HFF-Myc (cell line): ENCODE results near the gene NMNAT3.

Experiments
- DNase-seq: peaks from one replicate; pipeline ENCODE4 v3.0.0-alpha.2; 2011; ENCODE audit warnings: low read depth; ENCODE audit errors: extremely low read depth
- H3K4me3 ChIP-seq: replicated peaks from 2 replicates; pipeline ENCODE4 v1.5.1; 2011; ENCODE audit warnings: low read depth, mild to moderate bottlenecking, control low read depth, low read length
- TF ChIP-seq, protein P1 (sequence below): IDR thresholded peaks from 2 replicates; pipeline ENCODE4 v1.5.1; 2012; ENCODE audit warnings: mild to moderate bottlenecking, low read depth, low read length, control low read depth; ENCODE audit errors: missing control alignments

The NMNAT3 gene

DNA sequence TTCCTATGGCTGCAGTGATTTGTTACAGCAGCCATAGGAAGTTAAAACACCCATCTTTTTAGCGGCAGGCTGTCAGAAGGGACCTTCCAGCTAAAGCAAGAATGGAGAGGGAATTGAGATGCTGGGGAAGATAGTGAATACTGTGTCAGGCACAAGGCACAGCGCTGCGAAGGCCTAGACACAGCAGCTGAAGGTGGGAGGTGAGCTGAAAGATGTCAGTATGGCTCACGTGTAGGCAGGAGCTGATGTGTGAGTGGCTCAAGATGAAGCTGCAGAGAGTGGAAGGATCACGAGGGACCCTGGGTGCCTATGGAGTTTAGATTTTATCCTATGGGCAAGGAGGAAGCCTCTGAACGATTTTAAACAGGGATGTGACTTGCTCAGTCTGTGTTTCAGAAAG, 44.3 kb downstream of the NMNAT3 start:
- no peak overlapping the region for H3K4me3 ChIP-seq
- TF ChIP-seq, protein P1, sequence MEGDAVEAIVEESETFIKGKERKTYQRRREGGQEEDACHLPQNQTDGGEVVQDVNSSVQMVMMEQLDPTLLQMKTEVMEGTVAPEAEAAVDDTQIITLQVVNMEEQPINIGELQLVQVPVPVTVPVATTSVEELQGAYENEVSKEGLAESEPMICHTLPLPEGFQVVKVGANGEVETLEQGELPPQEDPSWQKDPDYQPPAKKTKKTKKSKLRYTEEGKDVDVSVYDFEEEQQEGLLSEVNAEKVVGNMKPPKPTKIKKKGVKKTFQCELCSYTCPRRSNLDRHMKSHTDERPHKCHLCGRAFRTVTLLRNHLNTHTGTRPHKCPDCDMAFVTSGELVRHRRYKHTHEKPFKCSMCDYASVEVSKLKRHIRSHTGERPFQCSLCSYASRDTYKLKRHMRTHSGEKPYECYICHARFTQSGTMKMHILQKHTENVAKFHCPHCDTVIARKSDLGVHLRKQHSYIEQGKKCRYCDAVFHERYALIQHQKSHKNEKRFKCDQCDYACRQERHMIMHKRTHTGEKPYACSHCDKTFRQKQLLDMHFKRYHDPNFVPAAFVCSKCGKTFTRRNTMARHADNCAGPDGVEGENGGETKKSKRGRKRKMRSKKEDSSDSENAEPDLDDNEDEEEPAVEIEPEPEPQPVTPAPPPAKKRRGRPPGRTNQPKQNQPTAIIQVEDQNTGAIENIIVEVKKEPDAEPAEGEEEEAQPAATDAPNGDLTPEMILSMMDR, result no peak
- DNase-seq, result no peak

DNA sequence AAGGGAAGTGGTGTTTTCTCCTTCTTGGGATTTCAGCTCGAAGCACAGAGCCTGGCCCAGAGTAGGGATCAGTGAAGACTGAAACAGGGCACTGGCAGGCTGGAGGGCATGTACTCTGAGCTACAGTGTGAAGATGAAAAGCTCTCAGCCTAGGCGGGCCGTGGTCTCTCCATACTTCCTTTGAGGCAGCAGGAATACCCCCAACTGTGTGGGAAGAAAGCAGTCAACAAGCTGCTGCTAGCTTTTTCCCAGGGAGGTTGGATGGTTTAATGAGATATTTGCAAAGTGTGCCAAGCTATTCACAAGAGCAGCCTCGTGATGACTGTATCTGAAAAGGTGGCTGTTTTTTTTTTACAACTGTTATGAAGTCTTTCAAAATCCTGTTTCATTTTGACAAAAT, 47.2 kb downstream of the NMNAT3 start:
- TF ChIP-seq, protein P1, result no peak
- no peak for DNase-seq

DNA sequence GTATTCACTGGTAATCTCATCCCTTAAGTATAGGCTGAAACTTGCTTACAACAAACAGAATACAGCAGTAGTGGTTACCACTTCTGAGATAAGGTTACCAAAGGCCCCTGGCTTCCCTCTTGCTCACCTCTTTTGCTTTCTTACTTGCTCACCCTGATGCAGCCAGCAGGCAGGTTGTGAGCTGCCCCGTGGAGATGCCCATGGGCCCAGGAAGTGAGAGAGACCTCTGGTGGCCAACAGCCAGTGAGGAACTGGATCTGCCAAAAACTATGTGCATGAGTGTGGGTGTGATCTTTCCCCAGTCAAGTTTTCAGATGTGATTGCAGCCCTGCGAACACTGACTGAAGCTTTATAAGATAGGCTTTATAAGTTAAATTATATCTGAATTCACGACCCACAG, 48.7 kb downstream of the NMNAT3 start:
- no peak for DNase-seq
- TF ChIP-seq, protein P1, result peak; percentile 46

More for the DNA sequence above, 47.2 kb downstream of the NMNAT3 start:
- H3K4me3 ChIP-seq, result no peak overlapping the region

DNA sequence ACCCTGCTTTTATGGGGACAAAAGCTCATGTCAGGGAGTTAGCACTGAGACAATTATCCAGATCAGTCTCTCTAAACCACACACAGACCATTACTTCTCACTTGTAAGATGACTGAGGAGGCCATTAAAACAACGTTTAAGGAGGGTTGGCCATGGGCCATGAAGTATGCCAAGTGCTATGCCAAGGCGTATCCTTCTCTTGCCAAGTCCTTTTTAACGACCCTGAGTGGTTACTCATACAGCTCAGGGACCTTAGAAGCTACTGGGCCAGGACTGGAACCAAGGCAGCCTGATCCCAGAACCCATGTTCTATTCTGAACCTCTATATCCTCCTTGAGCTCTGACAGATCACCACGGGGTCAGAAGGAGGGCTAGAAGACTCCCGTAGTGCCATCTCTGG, 50.0 kb downstream of the NMNAT3 start:
- H3K4me3 ChIP-seq, result no peak overlapping the region
- no peak for DNase-seq
- TF ChIP-seq, protein P1, result no peak

More for the DNA sequence above, 48.7 kb downstream of the NMNAT3 start:
- H3K4me3 ChIP-seq, result no peak overlapping the region

DNA sequence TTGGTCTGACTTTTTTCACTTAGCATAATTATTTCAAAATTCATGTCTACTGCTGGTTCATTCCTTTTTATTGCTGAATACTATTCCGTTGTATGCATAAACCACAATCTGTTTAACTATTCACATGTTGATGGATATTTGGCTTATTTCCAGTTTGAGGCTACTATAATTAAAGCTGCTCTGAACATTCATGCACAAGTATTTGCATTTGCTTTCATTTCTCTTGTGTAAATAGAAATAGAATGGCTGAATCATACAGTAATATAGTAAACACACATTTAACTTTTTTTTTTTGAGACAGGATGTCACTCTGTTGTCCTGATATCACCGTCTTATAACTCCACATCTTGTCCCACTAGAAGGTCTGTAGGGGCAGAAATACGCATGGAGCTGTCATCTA, 57.3 kb downstream of the NMNAT3 start:
- TF ChIP-seq, protein P1, result no peak
- DNase-seq, result no peak
- H3K4me3 ChIP-seq, result no peak overlapping the region

DNA sequence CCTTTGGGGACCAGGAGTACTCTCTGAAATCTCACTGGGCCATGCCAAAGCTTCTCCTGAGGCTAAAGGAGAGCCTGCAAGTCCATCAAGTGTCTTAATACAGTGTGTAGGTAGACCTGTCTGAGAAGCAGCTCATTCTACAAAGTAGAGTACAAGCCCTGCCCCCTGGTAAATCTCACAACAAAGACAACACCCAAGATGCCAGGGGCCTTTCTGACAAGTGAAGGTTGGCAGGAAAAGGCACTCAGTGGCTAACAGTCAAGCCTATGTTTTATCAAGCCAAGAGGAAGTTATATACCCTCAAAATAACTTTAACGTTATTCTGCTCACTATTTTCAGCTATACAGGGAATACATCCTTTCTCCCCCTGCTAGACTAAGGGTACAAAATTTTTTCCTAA, 58.3 kb downstream of the NMNAT3 start:
- TF ChIP-seq, protein P1, result no peak

DNA sequence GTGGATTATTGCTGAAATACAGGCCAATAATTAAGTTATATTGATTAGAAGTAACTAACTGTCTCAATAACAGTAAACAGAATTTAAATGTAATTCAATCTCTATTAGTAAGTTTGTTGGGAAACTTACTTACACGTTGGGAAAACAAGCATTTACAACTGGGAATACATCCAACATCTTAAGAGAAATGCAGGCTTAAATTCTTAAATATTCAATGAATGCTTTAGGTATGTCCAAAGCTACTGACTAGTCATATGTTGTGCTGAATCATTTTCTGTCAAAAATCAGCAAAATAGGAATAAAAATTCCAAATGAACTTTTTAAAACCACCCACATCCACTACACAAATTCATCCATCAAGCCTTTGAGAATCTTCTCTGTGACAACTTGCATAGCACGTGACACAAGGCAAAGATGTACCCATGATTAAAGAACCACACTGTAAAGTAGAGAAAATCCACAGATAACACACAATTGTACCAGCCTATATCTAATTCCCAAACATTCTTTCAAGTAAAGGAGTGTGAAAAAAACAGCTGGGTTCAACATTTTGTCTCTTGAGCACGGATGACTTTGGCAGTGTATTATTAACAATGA, 60.0 kb downstream of the NMNAT3 start:
- TF ChIP-seq, protein P1, result no peak
- H3K4me3 ChIP-seq, result no peak overlapping the region
- no peak for DNase-seq

More for the DNA sequence above, 58.3 kb downstream of the NMNAT3 start:
- no peak for DNase-seq
- no peak overlapping the region for H3K4me3 ChIP-seq
